GM21360 (cell line): ENCODE results near the gene MAP3K20.
"Not testable (repeated sequence)": the region's sequence is repeated elsewhere in the genome, so short reads cannot be mapped to it uniquely, and the experiment has no call there.

Experiments
- ATAC-seq: cut with Tn5 transposase; IDR thresholded peaks from one replicate; pipeline ENCODE4 v1.9.1; 2021; ENCODE audit warnings: mild to moderate bottlenecking, moderate library complexity; ENCODE audit not compliant: unreplicated experiment

The MAP3K20 gene

GRCh38 chr2:173075781-173076580, at the start of gene MAP3K20:
MAP3K20 (plus strand) TSS chr2:173075846; CDS start chr2:173091032, 15,186 bp downstream.
- ATAC-seq = peak; percentile 62

GRCh38 chr2:173026479-173026878, 49.2 kb upstream of the MAP3K20 start:
- ATAC-seq = no peak

DNA sequence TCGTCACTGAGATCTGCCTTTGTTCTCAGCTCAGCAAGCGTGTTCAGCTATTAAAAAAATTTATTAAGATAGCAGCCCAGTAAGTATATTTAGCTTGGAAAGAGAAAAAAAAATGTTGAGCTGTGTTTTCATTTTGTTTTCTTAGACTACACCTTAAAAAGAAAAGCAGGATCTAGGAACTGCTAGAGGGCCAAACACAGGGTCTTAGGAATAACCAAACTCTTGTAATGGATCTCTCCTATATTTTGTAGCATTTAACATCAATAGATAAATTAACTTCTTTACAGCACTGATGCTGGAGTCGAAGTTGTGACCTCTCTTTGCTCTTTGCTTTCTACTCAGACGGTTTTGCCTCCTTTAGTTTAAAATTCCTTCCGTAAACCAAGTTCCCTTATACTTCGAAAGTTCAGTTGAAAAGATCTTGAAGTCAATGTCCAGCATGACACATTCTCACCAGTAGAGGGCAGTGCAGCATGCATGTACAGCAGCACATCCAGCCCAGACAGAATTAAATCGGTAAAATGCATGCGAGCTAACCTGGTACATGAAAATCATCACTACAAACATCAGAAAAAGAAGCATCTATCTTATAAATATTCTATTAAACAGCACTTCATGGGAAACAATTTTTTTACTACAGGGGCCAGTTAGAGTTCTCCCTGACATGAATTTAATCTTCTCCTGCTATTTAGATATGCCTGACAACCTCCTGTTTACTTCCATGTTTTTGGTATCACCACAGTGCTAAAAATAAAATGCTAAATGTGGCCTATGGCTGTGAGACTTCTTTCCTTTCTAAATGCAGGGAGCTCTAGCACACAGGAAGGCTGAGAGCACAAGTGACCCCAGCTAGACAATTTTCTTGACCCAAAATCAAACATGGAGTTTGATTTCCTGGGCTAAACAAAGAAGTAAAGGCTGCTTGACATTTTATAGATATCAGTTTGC, 48.2 kb upstream of the MAP3K20 start:
- ATAC-seq = no peak

DNA sequence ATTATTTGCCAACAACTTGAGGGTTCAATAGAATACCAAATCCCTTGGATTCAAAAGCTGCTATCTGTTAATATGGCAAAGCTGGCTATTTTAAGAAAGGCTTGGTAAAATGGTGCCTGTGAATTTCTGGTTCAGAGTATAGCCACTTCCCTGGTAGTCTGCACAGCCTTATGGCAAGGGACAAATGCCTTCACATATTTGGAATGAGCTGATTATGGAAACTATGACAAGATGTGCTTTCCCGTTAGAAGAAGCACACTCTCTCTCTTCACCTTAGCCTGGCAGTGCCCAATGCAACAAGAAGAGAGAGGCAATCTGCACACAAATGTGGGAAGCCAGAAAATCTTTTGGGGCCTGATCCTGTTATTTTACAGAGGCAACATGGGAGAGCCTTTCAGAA, 47.5 kb upstream of the MAP3K20 start:
- ATAC-seq = no peak

GRCh38 chr2:173028671-173029070, 47.0 kb upstream of the MAP3K20 start:
- no peak for ATAC-seq

DNA sequence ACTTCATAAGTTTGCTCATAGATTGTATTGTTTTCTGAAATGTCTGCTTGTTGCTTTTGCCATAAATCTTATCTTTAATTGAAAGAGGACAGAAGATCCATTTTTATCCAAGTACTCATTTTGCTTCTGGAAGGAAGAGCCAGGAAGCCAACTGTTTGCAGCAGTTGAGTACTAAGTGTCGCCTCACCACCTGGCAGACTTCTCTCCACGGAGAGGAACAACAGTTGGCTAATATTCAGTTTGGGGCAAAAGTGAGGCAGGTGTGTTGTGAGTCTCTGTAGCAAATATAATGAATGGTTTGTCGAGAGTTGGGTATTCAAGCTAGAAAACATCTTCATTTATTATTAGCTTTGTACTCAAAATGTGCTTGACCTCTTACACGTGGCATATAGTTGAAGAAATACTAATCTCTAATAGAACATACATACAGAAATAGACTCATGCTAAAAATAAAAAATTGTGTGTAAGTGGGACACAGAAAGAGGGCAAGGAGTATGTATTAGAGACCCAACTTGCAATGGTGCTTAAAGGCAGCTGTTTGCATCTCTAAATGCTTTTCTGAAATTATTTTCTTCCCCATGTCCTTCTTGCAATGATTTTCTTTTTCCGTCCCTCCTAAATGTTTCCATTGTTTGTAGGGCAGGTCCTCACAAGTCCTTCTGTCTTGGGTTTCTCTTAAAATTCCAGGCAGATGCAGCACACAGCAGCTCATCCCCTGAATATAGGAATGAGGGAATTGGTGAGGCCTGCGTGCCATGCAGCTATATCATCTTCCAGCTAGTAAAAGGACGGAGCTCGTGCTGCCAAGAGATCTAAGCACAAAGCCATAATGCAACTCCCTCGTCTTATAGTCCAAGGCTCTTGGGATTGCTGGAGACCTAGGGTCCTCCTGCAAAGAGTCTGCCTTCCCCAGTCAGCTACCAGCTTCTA, 44.8 kb upstream of the MAP3K20 start:
- no peak for ATAC-seq

DNA sequence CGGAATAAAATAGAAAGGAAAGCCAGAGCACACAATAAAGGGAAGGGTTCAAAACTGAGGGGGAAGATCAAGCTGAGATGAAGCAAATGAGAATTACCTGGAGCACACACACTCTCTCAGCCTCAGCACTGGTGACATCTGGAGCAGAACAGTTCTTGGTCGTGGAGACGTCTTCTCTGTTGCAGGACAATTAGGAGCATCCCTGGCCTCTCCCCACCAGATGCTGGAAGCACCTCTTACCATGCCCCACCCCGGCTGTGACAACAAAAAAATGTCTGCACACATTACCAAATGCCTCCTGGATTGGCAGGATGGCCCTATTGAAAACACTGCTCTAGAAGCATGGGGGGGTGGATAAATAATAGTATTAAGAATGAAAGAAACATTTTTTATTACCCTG, 43.6 kb upstream of the MAP3K20 start:
- no peak for ATAC-seq

- ATAC-seq = no peak
Observed at GRCh38 chr2:173033084-173033483, 42.6 kb upstream of the MAP3K20 start.

DNA sequence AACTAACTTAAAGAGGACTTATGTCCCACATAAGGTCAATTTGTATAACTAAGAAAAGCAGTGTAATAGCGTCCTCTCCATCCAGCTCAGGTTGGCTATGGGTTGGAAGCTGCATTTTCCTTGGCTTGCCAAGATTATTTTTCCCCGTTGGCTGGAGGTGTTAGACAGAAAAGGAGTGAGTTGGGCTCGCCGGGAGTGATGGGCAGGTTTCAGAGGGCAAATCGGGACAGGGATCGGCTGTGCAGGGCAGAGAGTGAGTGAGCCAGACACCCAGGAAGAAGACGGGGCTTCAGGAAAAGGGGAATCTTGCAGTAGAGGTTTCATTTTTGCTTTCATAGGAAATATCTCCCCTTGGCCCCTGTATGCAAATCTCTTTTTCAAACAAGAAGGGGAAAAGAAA, 41.5 kb upstream of the MAP3K20 start:
- no peak for ATAC-seq

GRCh38 chr2:173037245-173038120, 38.2 kb upstream of the MAP3K20 start:
- no peak for ATAC-seq

DNA sequence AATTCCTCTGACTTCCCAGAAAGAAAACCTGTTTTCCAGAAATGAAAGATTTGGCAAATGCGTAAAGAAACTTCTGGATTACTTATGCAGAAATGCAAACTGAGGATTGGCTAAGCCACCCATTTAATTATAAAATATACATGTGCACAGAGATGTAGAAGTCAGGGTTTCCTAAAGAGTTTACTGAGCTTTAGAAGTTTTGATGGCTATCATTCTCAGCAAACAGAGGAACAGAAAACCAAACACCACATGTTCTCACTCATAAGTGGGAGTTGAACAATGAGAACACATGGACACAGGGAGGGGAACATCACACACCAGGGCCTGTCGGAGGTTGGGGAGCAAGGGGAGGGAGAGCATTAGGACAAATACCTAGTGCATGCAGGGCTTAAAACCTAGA, 37.4 kb upstream of the MAP3K20 start:
- not testable (repeated sequence) for ATAC-seq

DNA sequence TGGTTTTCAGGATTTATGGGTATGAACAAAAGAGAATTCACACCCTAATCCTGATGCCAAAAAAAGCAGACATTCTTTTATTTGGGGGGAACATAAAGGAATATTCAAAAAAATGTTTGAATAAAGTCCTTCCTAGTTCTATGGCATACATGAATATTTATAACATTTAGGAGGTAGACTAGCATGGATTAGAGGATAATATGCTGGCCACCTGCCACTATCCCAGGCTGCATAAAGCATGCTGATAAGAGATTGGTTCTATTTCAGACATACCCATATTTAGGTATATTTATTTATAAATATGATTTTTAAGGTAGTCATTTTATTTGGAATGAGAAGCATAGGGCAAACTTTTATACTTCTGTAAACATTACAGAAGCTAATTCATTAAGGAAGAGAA, 34.9 kb upstream of the MAP3K20 start:
- ATAC-seq = no peak

DNA sequence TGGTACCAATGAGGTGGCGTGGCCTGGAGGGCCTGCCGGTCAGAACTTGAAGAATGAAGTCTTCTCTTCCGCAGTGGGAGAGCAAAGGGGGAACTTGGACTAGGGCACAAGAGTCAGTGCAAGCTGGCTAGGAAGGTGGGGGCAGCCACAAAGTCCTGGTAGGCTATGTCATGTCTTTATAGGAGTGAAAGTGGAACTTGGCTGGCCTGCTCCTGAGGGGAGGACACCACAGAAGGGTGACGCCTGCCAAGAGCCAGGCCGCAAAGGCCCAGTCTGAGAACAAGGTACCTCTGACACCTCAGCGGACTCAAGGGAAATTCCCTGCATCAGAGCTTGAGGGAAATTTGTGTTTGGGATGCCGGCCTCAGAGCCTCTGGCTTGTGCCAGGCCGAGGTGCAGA, 32.2 kb upstream of the MAP3K20 start:
- no peak for ATAC-seq

- no peak for ATAC-seq
Observed at GRCh38 chr2:173043897-173044519, 31.6 kb upstream of the MAP3K20 start.

DNA sequence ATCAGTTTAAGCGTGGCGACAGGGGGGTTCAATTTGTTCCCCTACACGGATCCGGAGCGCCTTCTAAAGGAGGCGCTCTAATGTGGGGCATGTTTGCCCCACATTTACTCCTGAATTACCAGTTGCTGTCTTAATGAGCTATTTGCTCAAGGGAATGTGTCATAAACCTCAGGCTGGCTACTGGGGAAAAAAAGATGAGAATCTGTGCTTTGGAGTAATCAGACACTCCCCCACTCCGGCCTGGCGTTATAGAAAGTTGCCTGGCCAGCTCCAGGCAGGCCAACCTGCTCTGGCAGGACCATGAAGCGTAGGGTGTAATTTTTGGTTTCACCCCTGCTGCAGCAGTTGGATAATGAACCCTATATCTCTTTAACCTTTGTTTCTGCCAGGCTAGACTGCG, 31.0 kb upstream of the MAP3K20 start:
- ATAC-seq = no peak

- ATAC-seq = no peak
Observed at GRCh38 chr2:173045181-173045580, 30.5 kb upstream of the MAP3K20 start.

- no peak for ATAC-seq
Observed at GRCh38 chr2:173048522-173048896, 27.1 kb upstream of the MAP3K20 start.

DNA sequence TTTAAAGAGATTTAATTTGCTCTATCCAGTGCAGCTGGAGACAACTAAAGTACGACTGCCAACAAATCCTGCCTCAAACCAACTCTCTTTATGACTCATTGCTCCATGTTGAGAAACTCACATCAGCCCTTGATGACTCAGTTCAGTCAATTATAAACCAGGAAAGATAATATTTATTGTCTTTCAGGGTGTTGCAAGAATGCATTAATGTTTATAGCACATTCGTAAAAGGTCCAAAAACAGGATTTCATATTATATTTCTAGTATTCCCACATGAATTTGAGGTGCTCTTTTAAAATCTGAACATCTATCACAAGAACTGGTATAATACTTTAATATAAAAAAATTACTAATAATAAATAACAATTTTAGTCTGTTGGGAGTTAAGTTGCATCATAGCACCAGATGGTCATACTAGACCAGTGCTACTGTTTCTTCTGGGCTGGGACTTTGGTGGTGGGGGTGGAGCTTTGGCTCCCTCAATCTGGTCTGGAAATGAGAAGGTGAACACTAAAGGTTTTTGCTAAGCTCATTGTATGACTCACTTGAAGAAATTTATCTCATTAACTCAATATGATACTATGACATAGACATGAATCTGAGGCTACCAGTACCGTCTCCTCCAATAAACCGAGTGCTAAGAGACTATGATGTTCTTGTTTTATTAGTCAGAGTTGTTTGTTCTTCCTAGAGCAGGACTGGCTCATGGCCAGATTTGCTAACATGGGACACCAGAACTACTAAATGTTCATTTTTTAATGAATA, 26.6 kb upstream of the MAP3K20 start:
- ATAC-seq = peak; percentile 54

DNA sequence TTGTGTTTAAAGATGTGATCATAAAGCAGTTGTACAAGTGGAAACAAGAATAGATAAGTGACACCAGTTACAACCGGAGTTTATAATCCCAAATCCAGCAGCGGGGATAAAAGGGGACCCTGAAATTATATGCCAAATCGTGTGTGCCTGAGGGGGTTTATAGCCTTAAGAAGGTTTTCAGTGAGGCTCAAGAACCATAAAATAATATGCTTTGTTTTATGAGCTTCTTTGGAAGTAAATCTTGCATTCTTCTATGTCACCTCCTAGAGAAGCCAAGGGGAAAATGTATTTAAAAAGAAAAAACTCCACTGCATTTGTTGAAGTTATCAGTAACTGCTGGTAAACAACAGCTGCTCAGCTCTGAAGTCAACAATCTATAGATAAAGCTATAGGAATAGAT, 25.8 kb upstream of the MAP3K20 start:
- no peak for ATAC-seq
